ENCODE results near the gene FOXD4. TPM values are rescaled to one million over a fixed set of nuclear protein-coding genes. Genes with fewer than 3 reads are reported as not detected.
A peak's percentile ranks its signal among the peaks of the same experiment; 100 is the strongest.
"Not testable (repeated sequence)": the region's sequence is repeated elsewhere in the genome, so short reads cannot be mapped to it uniquely, and the experiment has no call there.

Gene FOXD4
- total RNA-seq, 1 donor from 2014 or later: 0.77 TPM

DNA sequence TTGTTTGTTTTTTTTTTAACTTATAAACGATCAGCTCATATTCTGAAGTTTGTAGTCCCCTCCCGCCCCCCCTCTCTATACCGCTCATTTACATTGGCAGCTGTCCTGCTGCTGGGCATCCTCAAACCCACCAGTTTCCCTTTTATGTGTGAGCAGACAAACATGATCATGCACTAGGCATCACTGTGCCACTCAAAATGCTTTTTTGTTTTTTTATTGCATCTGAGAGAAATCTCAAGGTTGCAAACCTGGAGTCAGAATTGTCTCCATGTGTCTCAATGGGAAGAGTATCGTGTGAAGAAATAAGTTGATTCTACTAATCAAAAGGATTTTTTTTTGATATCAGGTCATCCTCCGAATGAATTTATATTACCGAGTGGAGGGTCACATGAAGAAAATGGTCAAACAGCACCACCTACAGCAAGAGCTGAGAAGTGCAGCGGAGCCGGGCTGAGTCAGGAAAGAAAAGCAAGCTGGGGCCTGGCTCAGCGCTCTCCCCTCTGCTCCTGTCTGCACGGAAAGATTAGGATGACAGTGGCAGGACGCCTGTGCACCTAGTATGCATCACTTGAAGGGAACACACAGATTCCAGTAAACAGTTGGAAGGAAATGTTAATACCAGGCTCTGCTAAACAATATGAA, 29.7 kb downstream of the FOXD4 start:
- H3K4me1 Mint-ChIP-seq; H3K27ac Mint-ChIP-seq (ENCODE audit: unreplicated experiment); H3K9me3 Mint-ChIP-seq; H3K4me3 Mint-ChIP-seq; H3K36me3 Mint-ChIP-seq (ENCODE audit: low read depth); DNase-seq (ENCODE audit: low read depth, low spot score): not testable (repeated sequence)
- TF ChIP-seq, protein P1, sequence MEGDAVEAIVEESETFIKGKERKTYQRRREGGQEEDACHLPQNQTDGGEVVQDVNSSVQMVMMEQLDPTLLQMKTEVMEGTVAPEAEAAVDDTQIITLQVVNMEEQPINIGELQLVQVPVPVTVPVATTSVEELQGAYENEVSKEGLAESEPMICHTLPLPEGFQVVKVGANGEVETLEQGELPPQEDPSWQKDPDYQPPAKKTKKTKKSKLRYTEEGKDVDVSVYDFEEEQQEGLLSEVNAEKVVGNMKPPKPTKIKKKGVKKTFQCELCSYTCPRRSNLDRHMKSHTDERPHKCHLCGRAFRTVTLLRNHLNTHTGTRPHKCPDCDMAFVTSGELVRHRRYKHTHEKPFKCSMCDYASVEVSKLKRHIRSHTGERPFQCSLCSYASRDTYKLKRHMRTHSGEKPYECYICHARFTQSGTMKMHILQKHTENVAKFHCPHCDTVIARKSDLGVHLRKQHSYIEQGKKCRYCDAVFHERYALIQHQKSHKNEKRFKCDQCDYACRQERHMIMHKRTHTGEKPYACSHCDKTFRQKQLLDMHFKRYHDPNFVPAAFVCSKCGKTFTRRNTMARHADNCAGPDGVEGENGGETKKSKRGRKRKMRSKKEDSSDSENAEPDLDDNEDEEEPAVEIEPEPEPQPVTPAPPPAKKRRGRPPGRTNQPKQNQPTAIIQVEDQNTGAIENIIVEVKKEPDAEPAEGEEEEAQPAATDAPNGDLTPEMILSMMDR (conservative IDR thresholded peaks at IDR 0.05): peak; percentile 33
- H3K27me3 Mint-ChIP-seq (ENCODE audit: low read depth): peaks cover 35% of the 10 kb centered on the region

- DNase-seq (ENCODE audit: low read depth, low spot score); H3K4me1 Mint-ChIP-seq; H3K36me3 Mint-ChIP-seq (ENCODE audit: low read depth); H3K4me3 Mint-ChIP-seq; H3K27ac Mint-ChIP-seq (ENCODE audit: unreplicated experiment); H3K9me3 Mint-ChIP-seq: not testable (repeated sequence)
- H3K27me3 Mint-ChIP-seq (ENCODE audit: low read depth): peaks cover 38% of the 10 kb centered on the region
Measured at GRCh38 chr9:87860-88259, 30.4 kb downstream of the FOXD4 start.

- not testable (repeated sequence) for H3K36me3 Mint-ChIP-seq (ENCODE audit: low read depth); H3K9me3 Mint-ChIP-seq; H3K4me3 Mint-ChIP-seq; H3K4me1 Mint-ChIP-seq; DNase-seq (ENCODE audit: low read depth, low spot score); H3K27ac Mint-ChIP-seq (ENCODE audit: unreplicated experiment)
- peaks cover 38% of the 10 kb centered on the region for H3K27me3 Mint-ChIP-seq (ENCODE audit: low read depth)
Measured at GRCh38 chr9:87105-87504, 31.1 kb downstream of the FOXD4 start.

DNA sequence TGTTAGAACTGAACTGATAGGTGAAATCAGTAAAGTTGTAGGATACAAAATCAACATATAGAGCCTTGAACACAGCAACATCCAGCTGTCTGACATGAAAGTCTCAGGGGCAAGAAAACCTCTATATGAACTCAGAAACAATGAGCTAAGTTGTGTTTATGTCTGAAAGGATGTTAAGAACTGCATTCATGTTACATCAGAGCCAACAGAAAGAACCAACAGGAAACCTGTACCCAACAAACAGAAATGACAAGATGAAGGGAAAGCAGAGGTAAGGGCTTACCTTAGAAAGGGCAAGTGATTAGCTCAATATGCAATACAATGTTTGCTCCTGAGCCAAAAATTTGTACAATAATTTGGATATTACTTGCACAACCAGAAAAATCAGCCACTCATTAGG, 31.5 kb downstream of the FOXD4 start:
- not testable (repeated sequence) for H3K4me1 Mint-ChIP-seq; DNase-seq (ENCODE audit: low read depth, low spot score)
- H3K27me3 Mint-ChIP-seq (ENCODE audit: low read depth): peaks cover 40% of the 10 kb centered on the region

DNA sequence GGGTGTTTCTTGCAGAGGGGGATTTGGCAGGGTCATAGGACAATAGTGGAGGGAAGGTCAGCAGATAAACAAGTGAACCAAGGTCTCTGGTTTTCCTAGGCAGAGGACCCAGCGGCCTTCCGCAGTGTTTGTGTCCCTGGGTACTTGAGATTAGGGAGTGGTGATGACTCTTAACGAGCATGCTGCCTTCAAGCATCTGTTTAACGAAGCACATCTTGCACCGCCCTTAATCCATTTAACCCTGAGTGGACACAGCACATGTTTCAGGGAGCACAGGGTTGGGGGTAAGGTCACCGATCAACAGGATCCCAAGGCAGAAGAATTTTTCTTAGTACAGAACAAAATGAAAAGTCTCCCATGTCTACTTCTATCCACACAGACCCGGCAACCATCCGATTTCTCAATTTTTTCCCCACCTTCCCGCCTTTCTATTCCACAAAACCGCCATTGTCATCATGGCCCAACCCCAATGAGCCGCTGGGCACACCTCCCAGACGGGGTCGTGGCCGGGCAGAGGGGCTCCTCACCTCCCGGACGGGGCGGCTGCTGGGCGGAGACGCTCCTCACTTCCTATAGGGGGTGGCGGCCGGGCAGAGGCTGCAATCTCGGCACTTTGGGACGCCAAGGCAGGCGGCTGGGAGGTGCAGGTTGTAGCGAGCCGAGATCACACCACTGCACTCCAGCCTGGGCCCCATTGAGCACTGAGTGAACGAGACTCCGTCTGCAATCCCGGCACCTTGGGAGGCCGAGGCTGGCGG, 35.1 kb downstream of the FOXD4 start:
- DNase-seq (ENCODE audit: low read depth, low spot score); H3K9me3 Mint-ChIP-seq; H3K36me3 Mint-ChIP-seq (ENCODE audit: low read depth); H3K27ac Mint-ChIP-seq (ENCODE audit: unreplicated experiment); H3K4me3 Mint-ChIP-seq; H3K4me1 Mint-ChIP-seq: not testable (repeated sequence)
- peaks cover 46% of the 10 kb centered on the region for H3K27me3 Mint-ChIP-seq (ENCODE audit: low read depth)

More for the DNA sequence above, 31.5 kb downstream of the FOXD4 start:
- not testable (repeated sequence) for H3K36me3 Mint-ChIP-seq (ENCODE audit: low read depth); H3K4me3 Mint-ChIP-seq; H3K9me3 Mint-ChIP-seq; H3K27ac Mint-ChIP-seq (ENCODE audit: unreplicated experiment)

GRCh38 chr9:78333-78732, 39.9 kb downstream of the FOXD4 start:
- H3K27ac Mint-ChIP-seq (ENCODE audit: unreplicated experiment); H3K4me1 Mint-ChIP-seq; H3K36me3 Mint-ChIP-seq (ENCODE audit: low read depth); H3K9me3 Mint-ChIP-seq; H3K4me3 Mint-ChIP-seq; DNase-seq (ENCODE audit: low read depth, low spot score): not testable (repeated sequence)
- H3K27me3 Mint-ChIP-seq (ENCODE audit: low read depth): peaks cover 52% of the 10 kb centered on the region

GRCh38 chr9:76389-76788, 41.8 kb downstream of the FOXD4 start:
- H3K36me3 Mint-ChIP-seq (ENCODE audit: low read depth); H3K4me1 Mint-ChIP-seq; H3K4me3 Mint-ChIP-seq; DNase-seq (ENCODE audit: low read depth, low spot score); H3K27ac Mint-ChIP-seq (ENCODE audit: unreplicated experiment); H3K9me3 Mint-ChIP-seq: not testable (repeated sequence)
- H3K27me3 Mint-ChIP-seq (ENCODE audit: low read depth): peaks cover 53% of the 10 kb centered on the region

- peaks cover 43% of the 10 kb centered on the region for H3K27me3 Mint-ChIP-seq (ENCODE audit: low read depth)
- peak overlapping the region; percentile 23 for H3K4me3 Mint-ChIP-seq
- DNase-seq (ENCODE audit: low read depth, low spot score); H3K36me3 Mint-ChIP-seq (ENCODE audit: low read depth); H3K4me1 Mint-ChIP-seq; H3K27ac Mint-ChIP-seq (ENCODE audit: unreplicated experiment); H3K9me3 Mint-ChIP-seq: not testable (repeated sequence)
Measured at GRCh38 chr9:73900-74525, 44.2 kb downstream of the FOXD4 start.

- not testable (repeated sequence) for H3K27ac Mint-ChIP-seq (ENCODE audit: unreplicated experiment); H3K36me3 Mint-ChIP-seq (ENCODE audit: low read depth); H3K4me1 Mint-ChIP-seq; H3K9me3 Mint-ChIP-seq; H3K4me3 Mint-ChIP-seq
- peaks cover 42% of the 10 kb centered on the region for H3K27me3 Mint-ChIP-seq (ENCODE audit: low read depth)
- peak; percentile 1 for DNase-seq (ENCODE audit: low read depth, low spot score)
Measured at GRCh38 chr9:73076-73899, 44.9 kb downstream of the FOXD4 start.

Measured in neural crest cell (in vitro differentiated cells).